Peyer's patch (tissue), 4 donors: Measurements from ENCODE around the gene TNKS1BP1. TPM values are rescaled to one million over a fixed set of nuclear protein-coding genes. Genes with fewer than 3 reads are reported as not detected.
A peak's percentile ranks its signal among the peaks of the same experiment; 100 is the strongest.

Source experiments
- DNase-seq, 3 donors: peaks; one replicate each; pipeline ENCODE4 v3.0.0-alpha.2; 2017 to 2019
- H3K27ac ChIP-seq, 4 donors: fragments of 200-600 bp; sonication (generic); one replicate each; pipeline ENCODE4 v1.5.1; 2016 to 2019
- H3K27me3 ChIP-seq, 2 donors: fragments of 200-600 bp; sonication (generic); one replicate each; pipeline ENCODE4 v1.5.1; 2019
- H3K36me3 ChIP-seq, 3 donors: fragments of 200-600 bp; sonication (generic); one replicate each; pipeline ENCODE4 v1.5.1; 2016 to 2019
- H3K4me1 ChIP-seq, 4 donors: fragments of 200-600 bp; sonication (generic); one replicate each; pipeline ENCODE4 v1.5.1; 2016 to 2019
- H3K4me3 ChIP-seq, 4 donors: fragments of 200-600 bp; sonication (generic); 1 replicate in 3 of 4; 2 replicates in 1 of 4; pipeline ENCODE4 v1.5.1; 2016 to 2019; ENCODE audit warnings: mild to moderate bottlenecking in 1 of 4
- H3K9me3 ChIP-seq, 4 donors: fragments of 200-600 bp; sonication (generic); one replicate each; pipeline ENCODE4 v1.5.1; 2016 to 2019; ENCODE audit warnings: mild to moderate bottlenecking in 1 of 4
- CTCF ChIP-seq, 6 experiments: fragments of 450-650 bp in 4 of 6; fragments of 200-600 bp in 2 of 6; sonication (generic) in 1 of 6; IDR thresholded peaks; one replicate each; pipeline ENCODE4 v1.5.1; 2017 to 2019; ENCODE audit warnings: antibody characterized with exemption in 6 of 6, mild to moderate bottlenecking in 3 of 6, moderate library complexity in 1 of 6
- POLR2A ChIP-seq, 2 donors: fragments of 450-650 bp; IDR thresholded peaks; one replicate each; pipeline ENCODE4 v1.5.1; 2017; ENCODE audit warnings: antibody characterized with exemption in 2 of 2, mild to moderate bottlenecking in 2 of 2, moderate library complexity in 2 of 2
- total RNA-seq, 4 donors: library from RNA; depleted of rRNA; stranded (reverse); fragments of >200 nt; gene quantifications; one replicate each; pipeline ENCODE4 v1.1.0, GENCODE V29; 2016

TNKS1BP1 gene
- total RNA-seq, result 100 to 1,000 TPM in 3 of 4 donors, 10 to 100 TPM in 1; 91.8 to 156 (median 139) TPM

- Histone ChIP-seq H3K4me3 (peak within 1 kb of the TSS; percentile 67 to 95 (median 84)), H3K27me3 (no peaks in the 10 kb centered on the region), H3K9me3 (no peaks in the 10 kb centered on the region), H3K36me3 (peaks cover 0 to 45% (median 0%) of the 10 kb centered on the region in 3 donors), H3K27ac (peak within 1 kb of the TSS; percentile 74 to 97 (median 91)), H3K4me1 (peaks cover 0 to 52% (median 8%) of the 10 kb centered on the region in 4 donors)
- DNase-seq, result peak; percentile 93 to 98 (median 98)
- peak in 2 of 6 experiments; percentile 10 to 17 for TF ChIP-seq CTCF (IDR thresholded peaks at IDR 0.05)
- TF ChIP-seq POLR2A (IDR thresholded peaks at IDR 0.05), result peak; percentile 83 to 90
Observed at GRCh38 chr11:57324886-57325734, at the start of gene TNKS1BP1. Gene TNKS1BP1 (minus strand): TSS chr11:57324952. CDS start chr11:57321885, 3,067 bp downstream.

- Histone ChIP-seq H3K4me1 (no peaks in the 10 kb centered on the region), H3K36me3 (no peaks in the 10 kb centered on the region), H3K4me3 (no peak overlapping the region), H3K27me3 (no peaks in the 10 kb centered on the region), H3K27ac (no peak overlapping the region), H3K9me3 (no peaks in the 10 kb centered on the region)
- no peak for TF ChIP-seq POLR2A (IDR thresholded peaks at IDR 0.05)
- no peak for TF ChIP-seq CTCF (IDR thresholded peaks at IDR 0.05)
- no peak for DNase-seq
Observed at GRCh38 chr11:57373146-57373545, 48.4 kb upstream of the TNKS1BP1 start.

- TF ChIP-seq POLR2A (IDR thresholded peaks at IDR 0.05) (no peak), CTCF (IDR thresholded peaks at IDR 0.05) (no peak)
- Histone ChIP-seq H3K4me1 (no peaks in the 10 kb centered on the region), H3K27me3 (no peaks in the 10 kb centered on the region), H3K9me3 (no peaks in the 10 kb centered on the region), H3K27ac (no peak overlapping the region), H3K36me3 (no peaks in the 10 kb centered on the region), H3K4me3 (no peak overlapping the region)
- DNase-seq, result no peak
Observed at GRCh38 chr11:57370941-57371340, 46.2 kb upstream of the TNKS1BP1 start.

GRCh38 chr11:57370251-57370650 lies 45.5 kb upstream of the TNKS1BP1 start:
- H3K9me3 ChIP-seq, result no peaks in the 10 kb centered on the region
- H3K4me3 ChIP-seq, result no peak overlapping the region
- no peaks in the 10 kb centered on the region for H3K27me3 ChIP-seq
- no peaks in the 10 kb centered on the region for H3K4me1 ChIP-seq
- H3K27ac ChIP-seq, result no peak overlapping the region
- H3K36me3 ChIP-seq, result no peaks in the 10 kb centered on the region
- DNase-seq, result no peak
- TF ChIP-seq CTCF (IDR thresholded peaks at IDR 0.05), result no peak
- TF ChIP-seq POLR2A (IDR thresholded peaks at IDR 0.05), result no peak

- H3K36me3 ChIP-seq, result no peaks in the 10 kb centered on the region
- H3K9me3 ChIP-seq, result no peaks in the 10 kb centered on the region
- no peak for TF ChIP-seq CTCF (IDR thresholded peaks at IDR 0.05)
- TF ChIP-seq POLR2A (IDR thresholded peaks at IDR 0.05), result no peak
Observed at GRCh38 chr11:57368845-57369232, 44.1 kb upstream of the TNKS1BP1 start.

More at GRCh38 chr11:57368845-57369232, 44.1 kb upstream of the TNKS1BP1 start:
- Histone ChIP-seq H3K4me1 (no peaks in the 10 kb centered on the region), H3K4me3 (no peak overlapping the region), H3K27ac (no peak overlapping the region), H3K27me3 (no peaks in the 10 kb centered on the region)
- no peak for DNase-seq
